GM13976 (cell line): Measurements from ENCODE around the gene REG3G.

Experiments
- DNase-seq: peaks from one replicate; pipeline ENCODE4 v3.0.0; 2012; ENCODE audit warnings: low spot score
- in situ Hi-C: fragments of 300-500 bp; cut with MboI; formaldehyde crosslinking; loops from one replicate; pipeline ENCODE4 v1.12.0; 2022; ENCODE audit warnings: low sequenced_read_pairs, mixed read lengths, inconsistent platforms; ENCODE audit not compliant: unreplicated experiment
- TF ChIP-seq, protein P1 (sequence below): IDR thresholded peaks from 2 replicates; pipeline ENCODE4 v1.5.1; 2012; ENCODE audit warnings: borderline replicate concordance, mild to moderate bottlenecking; ENCODE audit not compliant: insufficient read depth; ENCODE audit errors: extremely low read depth, missing control alignments, control extremely low read depth

Gene REG3G

DNA sequence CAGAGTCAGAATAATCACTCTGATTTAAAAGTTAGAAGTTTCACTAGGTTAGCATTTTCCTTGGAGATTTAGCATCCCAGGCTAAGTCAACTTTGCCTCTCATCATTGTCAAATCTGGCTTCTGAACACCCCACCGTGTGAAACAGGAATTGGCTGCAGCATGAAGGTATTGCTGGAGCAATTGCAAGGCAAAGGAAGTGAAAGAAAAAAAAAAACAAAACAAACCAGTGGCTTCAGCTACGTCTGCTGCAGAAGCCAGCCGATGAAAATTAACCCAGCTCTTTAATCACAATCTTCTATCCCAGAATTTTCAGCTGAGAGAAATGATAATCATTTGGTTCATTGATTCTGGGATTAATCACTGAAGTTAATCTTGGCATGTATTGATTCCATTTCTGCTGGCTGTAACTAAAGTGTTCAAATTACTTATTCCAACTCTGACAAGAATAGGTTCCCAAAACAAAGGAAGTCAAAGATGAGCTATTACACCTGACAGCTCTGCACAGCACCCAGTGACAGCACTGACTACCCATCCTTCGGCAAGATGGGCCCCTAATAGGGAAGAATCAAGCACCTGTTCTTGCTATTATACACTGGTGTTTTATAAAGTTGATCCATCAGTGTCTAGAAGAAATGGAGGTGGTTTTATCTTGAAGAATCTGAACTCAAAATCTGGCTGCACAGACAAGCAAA lies 42.7 kb upstream of the REG3G start:
- in situ Hi-C loops = loop anchor here (25.0 kb wide), 1 partner anchor 320 kb away; no protein-coding TSS in a partner anchor
- TF ChIP-seq, protein P1, sequence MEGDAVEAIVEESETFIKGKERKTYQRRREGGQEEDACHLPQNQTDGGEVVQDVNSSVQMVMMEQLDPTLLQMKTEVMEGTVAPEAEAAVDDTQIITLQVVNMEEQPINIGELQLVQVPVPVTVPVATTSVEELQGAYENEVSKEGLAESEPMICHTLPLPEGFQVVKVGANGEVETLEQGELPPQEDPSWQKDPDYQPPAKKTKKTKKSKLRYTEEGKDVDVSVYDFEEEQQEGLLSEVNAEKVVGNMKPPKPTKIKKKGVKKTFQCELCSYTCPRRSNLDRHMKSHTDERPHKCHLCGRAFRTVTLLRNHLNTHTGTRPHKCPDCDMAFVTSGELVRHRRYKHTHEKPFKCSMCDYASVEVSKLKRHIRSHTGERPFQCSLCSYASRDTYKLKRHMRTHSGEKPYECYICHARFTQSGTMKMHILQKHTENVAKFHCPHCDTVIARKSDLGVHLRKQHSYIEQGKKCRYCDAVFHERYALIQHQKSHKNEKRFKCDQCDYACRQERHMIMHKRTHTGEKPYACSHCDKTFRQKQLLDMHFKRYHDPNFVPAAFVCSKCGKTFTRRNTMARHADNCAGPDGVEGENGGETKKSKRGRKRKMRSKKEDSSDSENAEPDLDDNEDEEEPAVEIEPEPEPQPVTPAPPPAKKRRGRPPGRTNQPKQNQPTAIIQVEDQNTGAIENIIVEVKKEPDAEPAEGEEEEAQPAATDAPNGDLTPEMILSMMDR = no peak
- DNase-seq = no peak

DNA sequence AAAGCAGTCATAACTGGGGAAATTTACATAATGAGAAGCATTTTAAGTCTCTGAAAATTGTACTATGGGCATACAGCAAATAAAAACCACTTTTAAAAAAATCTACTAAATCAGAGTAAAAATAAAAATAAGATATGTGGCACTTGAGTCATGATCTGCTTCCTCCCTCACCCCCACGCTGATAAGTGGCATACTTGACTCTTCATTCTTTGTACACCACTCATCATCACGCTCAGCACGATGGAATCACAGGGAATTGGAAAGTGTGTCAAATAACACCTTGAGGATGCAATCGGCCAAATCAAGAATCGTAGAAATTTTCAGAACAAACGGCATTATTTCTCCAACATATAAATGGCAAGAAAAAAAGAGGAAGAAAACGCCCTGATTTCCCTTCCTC lies 41.1 kb upstream of the REG3G start:
- TF ChIP-seq, protein P1 = no peak
- in situ Hi-C loops = loop anchor here (25.0 kb wide), 1 partner anchor 322 kb away; no protein-coding TSS in a partner anchor
- DNase-seq = no peak

DNA sequence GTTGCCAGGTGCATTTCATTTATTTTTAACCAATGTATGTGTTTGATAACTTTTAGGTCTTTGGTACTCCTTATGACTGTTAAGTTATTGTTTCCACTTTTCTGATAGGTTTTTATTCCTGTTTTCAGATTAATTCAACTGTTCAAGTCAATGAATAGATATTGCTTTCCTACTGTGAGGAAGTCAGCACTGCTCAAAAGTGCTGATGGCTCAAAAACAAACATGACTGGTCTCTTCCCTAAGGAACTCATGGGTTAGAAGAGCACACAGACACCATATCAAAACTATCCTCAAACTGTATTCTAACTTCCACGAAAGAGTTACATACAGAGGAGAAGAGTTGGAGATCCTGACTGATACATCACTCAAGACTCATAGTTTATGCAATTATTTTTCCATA lies 39.9 kb upstream of the REG3G start:
- in situ Hi-C loops = loop anchor here (25.0 kb wide), 1 partner anchor 323 kb away; no protein-coding TSS in a partner anchor
- TF ChIP-seq, protein P1 = no peak

DNA sequence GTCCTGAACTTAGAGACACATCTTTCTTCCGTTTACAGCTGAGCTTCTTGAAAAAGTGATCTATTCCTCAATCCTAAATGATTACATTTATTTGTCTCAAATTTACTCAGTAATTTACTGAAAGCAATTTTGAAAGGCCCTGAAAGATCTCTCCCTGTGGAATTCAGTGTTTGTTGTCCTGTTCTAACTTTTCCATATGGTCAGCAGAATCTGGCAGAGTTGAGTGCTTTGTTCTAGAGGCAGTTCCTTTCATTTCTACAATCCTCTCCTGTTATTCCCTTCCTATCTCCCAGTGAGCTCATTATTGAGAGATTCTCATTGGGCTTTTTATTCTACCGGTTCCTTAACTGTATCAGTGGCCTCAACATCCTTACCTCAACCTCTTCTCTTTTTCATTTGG lies 36.5 kb upstream of the REG3G start:
- TF ChIP-seq, protein P1 = no peak
- no peak for DNase-seq
- in situ Hi-C loops = loop anchor here (25.0 kb wide), 1 partner anchor 327 kb away; no protein-coding TSS in a partner anchor

More for the DNA sequence above, 39.9 kb upstream of the REG3G start:
- DNase-seq = no peak

DNA sequence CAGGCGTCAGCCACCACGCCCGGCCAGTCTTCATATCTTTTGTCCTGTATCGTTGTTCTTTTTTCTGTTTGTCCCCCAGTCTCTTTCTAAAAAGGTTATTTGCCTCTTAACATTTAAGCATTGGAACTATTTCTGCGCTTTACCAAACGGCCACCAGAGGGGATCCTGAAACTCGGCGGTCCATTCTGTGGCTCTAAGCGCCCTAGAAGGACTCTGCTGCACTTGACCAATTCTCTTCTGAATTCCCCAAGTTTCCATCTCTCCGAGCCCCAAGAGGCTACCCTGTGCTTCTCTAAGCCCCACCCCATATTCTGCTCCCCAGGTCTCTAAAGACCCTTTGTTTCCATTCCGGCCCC lies 33.1 kb upstream of the REG3G start:
- TF ChIP-seq, protein P1 = no peak
- DNase-seq = peak; percentile 41
- in situ Hi-C loops = loop anchor here (25.0 kb wide), 1 partner anchor 330 kb away; no protein-coding TSS in a partner anchor

DNA sequence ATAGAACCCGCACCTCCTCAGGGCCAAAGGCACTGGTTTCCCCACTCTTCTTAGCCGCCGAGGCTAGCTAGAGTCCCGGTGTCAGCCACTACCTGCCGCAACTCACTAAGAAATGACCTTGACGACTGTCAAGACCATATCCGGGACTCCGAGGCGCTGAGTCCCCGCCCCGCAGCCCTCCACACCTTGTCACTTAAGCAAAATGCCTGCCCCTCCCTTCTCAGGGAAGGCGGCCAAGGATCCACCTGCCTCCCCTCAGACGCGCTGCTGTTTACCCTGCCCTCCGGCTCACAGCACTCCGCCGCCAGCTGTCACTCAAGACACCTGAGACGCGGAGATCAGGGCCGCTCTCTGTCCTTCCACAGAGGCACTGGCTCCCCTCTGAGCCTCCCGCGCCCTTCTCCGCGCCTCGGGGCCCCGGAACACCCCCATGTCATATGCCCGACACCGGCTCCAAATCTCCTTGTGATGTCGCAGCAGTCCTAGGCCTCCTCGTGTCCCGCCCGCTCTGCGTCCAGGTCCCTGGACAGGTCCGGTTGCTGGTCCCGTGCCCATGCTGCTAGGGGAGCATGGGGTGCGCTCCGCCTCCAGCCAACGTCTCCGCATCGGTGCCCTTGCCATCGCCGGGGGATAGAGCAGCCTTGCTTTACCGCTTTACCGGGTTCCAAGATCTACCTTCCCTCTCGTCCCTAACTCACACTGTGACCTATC lies 32.5 kb upstream of the REG3G start:
- in situ Hi-C loops = loop anchor here (25.0 kb wide), 1 partner anchor 331 kb away; no protein-coding TSS in a partner anchor
- TF ChIP-seq, protein P1 = no peak
- peak; percentile 36 for DNase-seq
